Measurements from ENCODE around the gene HTRA3.

Gene HTRA3

DNA sequence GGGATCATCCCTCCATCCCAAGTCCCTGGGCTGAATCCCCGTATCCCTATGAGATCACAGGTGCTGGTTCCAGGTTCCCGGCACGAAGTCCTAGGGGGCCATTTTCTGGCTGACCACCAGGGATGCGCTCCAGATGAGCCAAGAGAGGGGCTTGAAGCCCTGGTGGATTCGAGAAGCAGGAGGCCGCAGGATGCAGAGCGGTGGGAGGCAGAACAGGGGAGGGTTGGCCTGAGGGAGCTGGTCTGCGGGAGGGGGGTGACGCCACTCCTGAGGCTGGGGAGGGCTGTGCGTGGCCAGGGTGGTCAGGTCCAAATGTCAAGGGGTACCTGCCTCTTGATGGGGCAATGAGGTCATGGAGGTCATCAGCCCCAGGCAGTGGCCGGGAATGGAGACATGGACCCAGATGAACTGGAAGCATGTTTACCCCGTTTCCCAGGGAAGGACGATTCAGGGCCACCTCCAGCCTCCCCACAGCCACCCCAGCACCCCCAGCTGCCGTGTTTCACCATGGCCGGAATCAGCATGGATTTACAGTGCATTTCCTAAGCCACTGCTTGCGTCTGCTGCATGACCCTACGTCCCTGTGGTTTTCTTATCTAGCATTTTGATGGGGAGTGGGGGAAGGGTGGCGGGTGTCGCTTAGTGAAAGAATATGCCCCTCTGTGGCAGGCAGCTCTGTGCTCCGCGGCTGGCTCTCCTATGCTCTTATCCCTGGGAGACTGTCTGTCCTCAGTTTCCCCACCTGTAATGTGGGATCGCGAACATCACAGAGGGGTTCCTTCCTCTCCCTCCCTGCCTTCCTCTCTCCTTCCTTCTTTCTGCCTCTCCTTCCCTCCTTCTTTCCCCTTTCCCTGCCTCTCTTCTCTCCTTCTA is 17.0 kb upstream of the HTRA3 start:
- Mint-ChIP-seq H3K36me3 (no peaks in the 10 kb centered on the region), H3K4me1 (ENCODE audit: low read depth) (no peaks in the 10 kb centered on the region), H3K4me3 (no peak overlapping the region), H3K27ac (no peak overlapping the region), H3K27me3 (no peaks in the 10 kb centered on the region), H3K9me3 (ENCODE audit: low read depth) (no peaks in the 10 kb centered on the region)

DNA sequence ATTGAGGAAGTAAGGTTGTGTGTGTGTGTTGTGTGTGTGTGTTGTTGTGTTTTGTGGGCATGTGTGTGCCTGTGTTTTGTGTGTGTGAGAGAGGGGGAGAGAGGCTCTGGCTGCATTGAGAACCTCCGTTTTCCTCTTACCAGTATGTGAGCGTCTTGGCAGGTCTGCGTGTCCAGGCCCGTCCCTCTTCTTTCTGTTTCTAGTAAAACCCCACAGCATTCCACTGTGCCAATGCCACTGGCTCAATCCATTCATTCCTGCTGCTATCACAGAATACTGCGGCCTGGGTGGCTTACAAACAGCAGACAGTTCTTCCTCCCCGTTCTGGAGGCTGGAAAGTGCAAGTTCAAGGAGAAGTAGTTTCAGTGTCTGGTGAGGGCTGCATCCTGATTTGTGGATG is 15.5 kb upstream of the HTRA3 start:
- Mint-ChIP-seq H3K27me3 (no peaks in the 10 kb centered on the region), H3K36me3 (no peaks in the 10 kb centered on the region), H3K4me3 (no peak overlapping the region), H3K27ac (no peak overlapping the region), H3K9me3 (ENCODE audit: low read depth) (no peaks in the 10 kb centered on the region), H3K4me1 (ENCODE audit: low read depth) (no peaks in the 10 kb centered on the region)

DNA sequence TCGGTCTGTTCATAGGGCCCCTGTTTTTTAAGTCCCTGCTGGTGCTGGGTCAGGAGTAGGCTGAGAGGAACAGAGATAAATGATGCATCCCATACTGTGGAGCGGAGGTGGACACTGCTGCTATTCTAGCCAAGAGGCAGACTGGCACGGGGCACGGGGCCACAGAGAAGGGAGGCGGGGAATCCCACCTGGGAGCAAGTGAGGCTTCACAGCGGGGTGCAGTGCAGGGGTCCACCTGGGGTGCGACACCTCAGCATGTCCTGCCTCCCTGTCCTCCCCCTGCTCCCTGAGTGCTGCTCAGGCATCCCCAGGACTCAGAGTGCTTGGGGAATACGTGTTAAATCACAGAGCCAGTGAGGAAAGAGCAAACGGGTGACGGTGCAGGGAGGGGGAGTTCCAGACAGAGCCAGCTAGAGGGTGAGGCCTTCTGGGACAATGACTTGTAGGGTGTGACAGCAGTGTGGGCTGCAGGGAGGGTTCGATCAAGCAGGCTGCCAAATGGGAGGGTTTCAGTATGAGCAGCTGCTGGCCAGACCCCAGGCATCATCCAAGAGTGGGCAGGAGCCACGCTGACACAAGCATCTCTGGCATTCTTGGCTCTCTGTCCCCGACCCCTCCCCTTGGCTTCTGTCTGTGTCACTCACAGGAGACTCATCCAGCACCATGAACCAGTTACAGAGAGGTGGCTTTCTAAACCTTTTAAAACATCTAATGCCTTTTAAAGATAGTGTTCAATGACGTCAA is 13.7 kb upstream of the HTRA3 start:
- Mint-ChIP-seq H3K4me1 (ENCODE audit: low read depth) (no peaks in the 10 kb centered on the region), H3K36me3 (no peaks in the 10 kb centered on the region), H3K9me3 (ENCODE audit: low read depth) (no peaks in the 10 kb centered on the region), H3K27ac (no peak overlapping the region), H3K4me3 (no peak overlapping the region), H3K27me3 (no peaks in the 10 kb centered on the region)

DNA sequence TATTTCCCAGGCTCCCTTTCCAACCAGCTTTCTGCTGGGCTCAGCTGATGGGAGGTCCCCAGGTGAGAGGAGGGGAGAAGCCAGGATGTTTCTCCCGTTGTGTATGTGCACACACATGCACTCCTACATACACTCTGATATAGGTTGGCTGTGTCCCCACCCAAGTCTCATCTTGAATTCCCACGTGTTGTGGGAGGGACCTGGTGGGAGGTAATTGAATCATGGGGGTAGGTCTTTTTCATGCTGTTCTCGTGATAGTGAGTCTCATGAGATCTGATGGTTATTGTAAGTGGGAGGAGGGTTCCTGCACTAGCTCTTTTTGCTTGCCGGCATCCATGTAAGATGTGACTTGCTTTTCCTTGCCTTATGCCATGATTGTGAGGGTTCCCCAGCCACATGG is 11.7 kb upstream of the HTRA3 start:
- H3K9me3 Mint-ChIP-seq (ENCODE audit: low read depth), result no peaks in the 10 kb centered on the region
- no peak overlapping the region for H3K4me3 Mint-ChIP-seq
- no peaks in the 10 kb centered on the region for H3K36me3 Mint-ChIP-seq
- H3K27me3 Mint-ChIP-seq, result no peaks in the 10 kb centered on the region
- H3K27ac Mint-ChIP-seq, result no peak overlapping the region
- H3K4me1 Mint-ChIP-seq (ENCODE audit: low read depth), result no peaks in the 10 kb centered on the region

DNA sequence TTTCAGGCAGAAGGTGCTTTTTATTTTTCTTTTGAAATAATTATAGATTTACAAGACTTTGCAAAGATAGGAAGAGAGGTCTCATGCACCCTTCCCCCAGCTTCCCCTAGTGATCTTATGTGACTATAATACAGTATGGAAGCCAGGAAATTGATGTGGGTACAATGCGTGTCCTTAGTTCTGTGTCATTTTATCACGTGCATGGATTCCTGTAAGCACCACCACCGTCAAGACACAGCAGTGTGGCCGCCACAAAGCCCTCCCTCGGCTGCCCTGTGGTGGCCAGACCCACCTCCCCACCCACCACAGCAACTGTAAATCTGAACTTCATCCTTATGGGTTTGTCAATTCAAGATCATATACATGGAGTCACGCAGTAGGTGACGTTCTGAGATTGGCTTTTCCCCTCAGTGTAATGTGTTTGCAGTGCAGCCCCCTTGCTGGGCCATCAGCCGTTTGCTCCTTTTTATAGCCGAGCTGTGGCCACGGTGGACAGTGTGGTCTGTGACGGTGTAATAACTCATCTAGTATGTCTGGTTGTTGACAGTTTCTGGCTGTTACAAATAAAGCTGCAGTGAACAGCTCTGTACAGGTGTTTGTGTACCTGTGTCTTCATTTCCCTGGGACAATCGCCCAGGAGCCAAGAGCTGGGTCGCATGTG is 10.9 kb upstream of the HTRA3 start:
- Mint-ChIP-seq H3K4me3 (no peak overlapping the region), H3K27ac (no peak overlapping the region), H3K36me3 (no peaks in the 10 kb centered on the region), H3K9me3 (ENCODE audit: low read depth) (no peaks in the 10 kb centered on the region), H3K4me1 (ENCODE audit: low read depth) (no peaks in the 10 kb centered on the region), H3K27me3 (peaks cover 1% of the 10 kb centered on the region)

DNA sequence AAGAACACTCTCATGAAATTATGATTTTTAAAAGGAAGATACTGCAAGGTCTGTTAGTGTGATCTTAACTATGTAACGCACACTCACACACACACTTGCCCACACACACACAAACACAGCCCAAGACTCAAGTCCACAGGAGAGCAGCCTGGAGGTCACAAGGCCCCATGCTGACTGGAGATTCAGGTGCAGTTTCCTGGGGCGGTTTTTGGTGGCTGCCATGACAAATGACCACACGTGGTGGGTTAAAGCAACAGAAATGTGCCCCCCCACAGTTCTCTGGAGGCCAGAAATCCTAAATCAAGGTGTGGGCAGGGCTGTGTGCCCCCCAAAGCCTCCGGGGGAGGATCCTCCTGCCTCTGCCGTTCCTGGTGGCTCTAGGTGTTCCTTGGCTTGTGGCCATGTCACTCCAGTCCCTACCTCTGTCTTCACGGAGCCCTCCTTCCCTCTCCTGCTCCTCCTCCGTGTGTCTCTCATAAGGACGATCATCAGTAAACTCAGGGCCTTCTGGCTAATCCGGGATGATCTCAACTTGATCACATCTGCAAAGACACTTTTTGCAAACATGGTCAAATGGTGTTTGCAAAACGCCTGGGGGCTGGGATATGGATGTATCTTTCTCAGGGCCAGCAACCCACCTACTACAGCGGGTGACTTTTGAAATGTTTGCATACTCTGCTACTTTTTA is 9.7 kb upstream of the HTRA3 start:
- Mint-ChIP-seq H3K36me3 (no peaks in the 10 kb centered on the region), H3K4me3 (no peak overlapping the region), H3K9me3 (ENCODE audit: low read depth) (no peaks in the 10 kb centered on the region), H3K27ac (no peak overlapping the region), H3K4me1 (ENCODE audit: low read depth) (no peaks in the 10 kb centered on the region), H3K27me3 (peaks cover 3% of the 10 kb centered on the region)

DNA sequence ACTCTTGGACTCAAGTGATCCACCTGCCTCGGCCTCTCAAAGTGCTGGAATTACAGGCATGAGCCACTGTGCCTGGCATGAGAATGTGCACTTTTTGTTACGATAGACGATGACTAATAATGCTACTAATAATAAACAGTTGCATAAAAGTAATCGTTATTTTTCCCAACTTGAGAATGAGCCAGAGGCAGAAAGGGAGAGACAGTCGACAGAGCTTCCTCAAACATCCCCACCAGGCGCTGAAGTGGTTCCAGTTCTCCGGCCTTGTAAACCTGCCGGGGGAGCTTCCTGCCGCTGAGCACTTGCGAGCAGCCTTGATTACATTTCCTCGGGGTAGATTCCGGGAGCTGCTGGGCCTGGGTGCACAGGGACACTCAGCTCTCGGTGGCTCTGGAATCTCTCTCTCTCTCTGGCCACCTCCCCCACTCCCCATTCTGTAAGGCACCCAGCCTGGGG is 8.9 kb upstream of the HTRA3 start:
- no peak overlapping the region for H3K27ac Mint-ChIP-seq

DNA sequence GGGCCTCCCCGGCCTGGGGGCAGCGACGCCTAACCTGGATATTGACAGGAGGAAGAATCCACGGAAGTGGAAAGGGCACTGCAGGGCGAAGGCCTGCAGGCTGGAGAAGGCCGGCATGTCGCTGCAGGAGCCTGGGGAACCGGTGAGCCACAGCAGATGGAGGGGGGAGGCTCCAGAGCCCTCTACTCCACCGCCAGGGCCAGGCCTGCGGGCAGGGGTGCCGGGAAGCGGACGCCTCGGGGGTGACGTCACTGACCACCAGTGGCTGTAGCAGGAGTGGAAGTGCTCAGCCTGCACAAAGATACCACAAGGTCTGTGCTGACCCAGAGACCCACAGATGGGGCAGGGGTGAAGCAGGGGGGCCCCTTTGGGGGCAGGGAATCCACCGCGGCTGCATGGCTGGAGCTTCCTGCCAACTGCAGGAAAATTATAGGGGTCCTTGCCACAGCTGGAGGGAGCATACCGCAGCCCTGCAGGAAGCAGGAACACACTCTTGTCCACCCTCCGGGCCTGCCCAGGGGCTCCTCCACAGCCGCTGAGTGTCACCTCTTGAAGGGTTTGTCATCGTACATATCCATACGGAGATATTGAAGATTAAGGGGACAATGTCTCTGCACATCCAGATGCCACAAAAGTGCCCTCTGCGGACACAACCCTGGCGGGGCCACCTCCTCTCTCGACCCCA is 7.6 kb upstream of the HTRA3 start:
- H3K27me3 Mint-ChIP-seq, result peaks cover 3% of the 10 kb centered on the region
- no peaks in the 10 kb centered on the region for H3K4me1 Mint-ChIP-seq (ENCODE audit: low read depth)
- H3K4me3 Mint-ChIP-seq, result no peak overlapping the region
- no peak overlapping the region for H3K27ac Mint-ChIP-seq
- no peaks in the 10 kb centered on the region for H3K36me3 Mint-ChIP-seq
- no peaks in the 10 kb centered on the region for H3K9me3 Mint-ChIP-seq (ENCODE audit: low read depth)

More for the DNA sequence above, 8.9 kb upstream of the HTRA3 start:
- H3K4me3 Mint-ChIP-seq, result no peak overlapping the region
- H3K36me3 Mint-ChIP-seq, result no peaks in the 10 kb centered on the region
- H3K9me3 Mint-ChIP-seq (ENCODE audit: low read depth), result no peaks in the 10 kb centered on the region
- peaks cover 3% of the 10 kb centered on the region for H3K27me3 Mint-ChIP-seq
- H3K4me1 Mint-ChIP-seq (ENCODE audit: low read depth), result no peaks in the 10 kb centered on the region

DNA sequence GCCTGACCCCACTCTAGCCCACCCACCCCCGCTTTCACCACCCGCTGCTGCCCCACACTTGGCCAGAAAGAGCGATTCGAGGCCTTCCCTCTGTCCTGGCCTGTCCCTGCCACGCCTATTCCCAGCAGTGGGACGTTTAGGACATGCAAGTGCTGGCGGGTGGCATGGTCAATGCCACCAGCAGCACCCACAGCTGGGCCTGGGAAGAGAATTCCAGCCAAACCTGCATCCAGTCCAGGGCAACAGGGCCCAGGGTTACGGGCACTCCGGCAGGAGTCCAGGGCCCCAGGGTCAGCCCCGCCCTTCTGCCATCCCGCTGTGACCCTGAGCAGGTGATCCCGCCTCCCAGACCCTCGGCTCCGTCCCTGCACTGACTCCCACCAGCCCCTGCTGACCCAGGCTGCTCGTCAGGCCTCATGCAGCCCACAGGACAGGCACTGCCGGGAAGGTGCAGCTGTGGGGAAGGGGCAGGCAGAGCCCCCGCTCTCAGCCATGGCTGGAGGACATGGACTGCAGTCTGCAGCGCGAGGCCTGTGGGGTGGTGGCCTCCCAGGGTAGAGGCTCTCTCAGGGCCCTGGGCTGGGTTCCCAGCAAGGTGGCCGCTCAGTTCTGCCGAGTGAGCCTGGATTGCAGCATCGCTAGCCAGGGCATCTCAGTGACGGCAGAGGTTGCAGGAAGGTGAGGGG is 6.8 kb upstream of the HTRA3 start:
- Mint-ChIP-seq H3K4me3 (no peak overlapping the region), H3K27ac (no peak overlapping the region), H3K27me3 (peaks cover 3% of the 10 kb centered on the region), H3K4me1 (ENCODE audit: low read depth) (no peaks in the 10 kb centered on the region), H3K9me3 (ENCODE audit: low read depth) (no peaks in the 10 kb centered on the region), H3K36me3 (no peaks in the 10 kb centered on the region)

DNA sequence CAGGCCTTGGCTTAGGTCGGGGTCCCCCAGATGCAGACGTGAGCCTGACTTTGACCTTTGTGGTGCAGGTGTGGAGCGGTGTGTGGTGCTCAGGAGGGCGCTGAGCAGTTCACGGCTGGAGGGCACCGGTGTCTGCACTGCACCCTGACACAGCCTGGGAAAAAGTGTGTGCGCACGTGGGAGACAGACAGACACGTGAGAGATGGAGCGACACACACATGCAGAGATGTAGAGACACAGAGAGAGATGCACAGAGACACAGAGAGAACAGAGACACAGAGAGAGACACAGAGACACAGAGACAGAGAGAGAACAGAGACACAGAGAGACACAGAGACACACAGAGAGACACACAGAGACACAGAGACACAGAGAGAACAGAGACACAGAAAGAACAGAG is 6.2 kb upstream of the HTRA3 start:
- H3K27ac Mint-ChIP-seq, result no peak overlapping the region
- H3K4me1 Mint-ChIP-seq (ENCODE audit: low read depth), result no peaks in the 10 kb centered on the region
- H3K4me3 Mint-ChIP-seq, result no peak overlapping the region
- no peaks in the 10 kb centered on the region for H3K9me3 Mint-ChIP-seq (ENCODE audit: low read depth)
- H3K27me3 Mint-ChIP-seq, result peaks cover 3% of the 10 kb centered on the region
- no peaks in the 10 kb centered on the region for H3K36me3 Mint-ChIP-seq

DNA sequence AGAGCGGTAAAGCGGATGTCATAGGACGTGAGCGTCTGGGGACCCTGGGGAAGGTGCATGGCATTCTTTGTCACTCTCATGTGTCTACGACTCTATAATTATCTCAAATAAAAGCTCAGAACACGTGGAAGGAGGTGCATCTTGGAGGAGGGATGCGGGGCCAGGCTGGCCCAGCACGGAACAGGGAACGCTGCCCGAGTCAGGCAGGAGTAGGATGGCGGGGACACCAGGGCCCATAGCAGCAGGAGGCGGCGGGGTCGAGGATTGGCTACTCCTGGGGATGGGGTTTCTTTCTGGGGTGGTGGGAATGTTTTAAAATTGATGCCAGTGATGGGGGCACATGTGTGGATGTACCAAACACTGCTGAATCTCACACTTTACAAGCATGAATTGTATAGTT is 5.4 kb upstream of the HTRA3 start:
- H3K4me3 Mint-ChIP-seq, result no peak overlapping the region

DNA sequence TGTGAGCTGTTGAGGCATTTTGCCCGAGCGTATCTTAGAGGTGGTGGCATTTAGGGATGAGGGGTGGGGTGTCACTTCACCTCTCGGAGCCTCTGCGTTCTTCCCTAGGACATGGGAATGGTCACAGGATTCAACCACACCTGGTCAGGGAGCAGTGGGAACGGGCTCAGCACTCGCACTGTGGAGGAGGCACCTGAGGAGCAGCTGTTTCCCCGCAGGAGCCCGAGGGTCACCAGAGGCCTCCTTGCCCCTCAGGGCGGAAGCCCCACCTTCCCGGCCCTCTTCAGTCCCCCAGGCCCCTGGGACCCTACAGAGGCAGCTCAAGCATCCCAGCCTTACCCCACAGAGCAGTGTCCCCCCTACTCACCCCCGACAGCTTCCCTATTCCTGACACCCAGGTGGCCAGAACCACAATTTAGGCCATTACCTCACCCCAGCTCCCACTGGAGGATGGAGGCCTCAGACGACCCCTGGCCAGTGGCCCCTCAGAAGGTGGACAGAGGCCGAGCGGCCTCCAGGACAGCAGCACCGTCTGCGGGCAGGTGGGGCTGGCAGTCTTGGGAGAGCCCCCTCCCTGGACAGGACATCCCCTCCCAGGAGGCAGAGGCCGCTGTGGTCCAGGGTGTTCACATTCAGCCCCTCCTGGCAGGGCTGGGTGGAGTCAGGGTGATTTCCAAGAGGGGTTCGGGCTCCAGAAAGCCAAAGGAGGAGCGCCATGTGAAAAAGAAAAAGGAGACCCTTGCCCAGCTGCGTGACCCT is 4.2 kb upstream of the HTRA3 start:
- Mint-ChIP-seq H3K27me3 (peaks cover 7% of the 10 kb centered on the region), H3K4me1 (ENCODE audit: low read depth) (peaks cover 2% of the 10 kb centered on the region), H3K4me3 (no peak overlapping the region)

More for the DNA sequence above, 5.4 kb upstream of the HTRA3 start:
- H3K27me3 Mint-ChIP-seq, result peaks cover 7% of the 10 kb centered on the region
- H3K4me1 Mint-ChIP-seq (ENCODE audit: low read depth), result peaks cover under 1% of the 10 kb centered on the region
- H3K36me3 Mint-ChIP-seq, result no peaks in the 10 kb centered on the region
- H3K27ac Mint-ChIP-seq, result no peak overlapping the region
- H3K9me3 Mint-ChIP-seq (ENCODE audit: low read depth), result no peaks in the 10 kb centered on the region

DNA sequence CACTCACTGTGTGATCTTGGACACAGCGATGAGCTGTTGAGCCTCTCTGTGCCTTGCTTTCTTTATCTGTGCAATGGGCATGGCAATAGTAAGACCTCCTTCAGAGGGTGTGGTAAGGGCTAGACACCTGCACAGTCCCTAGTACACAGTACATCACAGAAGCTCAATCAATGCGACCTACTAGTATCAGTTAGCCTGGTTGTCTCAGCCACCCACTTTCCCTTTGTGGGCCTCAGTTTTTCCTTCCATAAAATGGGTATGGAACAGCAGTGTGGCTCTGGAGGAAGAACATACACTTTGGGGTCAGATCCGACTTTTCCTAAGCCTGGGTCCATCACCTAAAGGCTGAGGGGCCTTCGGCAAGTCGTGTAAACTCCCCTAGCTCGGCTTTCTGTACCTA is 3.5 kb upstream of the HTRA3 start:
- H3K4me1 Mint-ChIP-seq (ENCODE audit: low read depth), result peaks cover 2% of the 10 kb centered on the region
- no peak overlapping the region for H3K4me3 Mint-ChIP-seq
- no peak overlapping the region for H3K27ac Mint-ChIP-seq
- H3K27me3 Mint-ChIP-seq, result peaks cover 8% of the 10 kb centered on the region
- H3K36me3 Mint-ChIP-seq, result no peaks in the 10 kb centered on the region
- H3K9me3 Mint-ChIP-seq (ENCODE audit: low read depth), result no peaks in the 10 kb centered on the region

More for the DNA sequence above, 4.2 kb upstream of the HTRA3 start:
- Mint-ChIP-seq H3K36me3 (no peaks in the 10 kb centered on the region), H3K9me3 (ENCODE audit: low read depth) (no peaks in the 10 kb centered on the region), H3K27ac (no peak overlapping the region)
